Activated CD4-positive, alpha-beta T cell treated with anti-CD3 and anti-CD28 coated beads for 24 hours (primary cell): Measurements from ENCODE around the gene USP20.
"Not testable (repeated sequence)": the region's sequence is repeated elsewhere in the genome, so short reads cannot be mapped to it uniquely, and the experiment has no call there.

Experiments
- DNase-seq, 2 donors: peaks; one replicate each; pipeline ENCODE4 v3.0.0-alpha.2; 2020; ENCODE audit warnings: low read depth in 2 of 2

Gene USP20

GRCh38 chr9:129889941-129890717, 54.9 kb downstream of the USP20 start:
- DNase-seq, result peak; percentile 63 to 72

GRCh38 chr9:129890718-129891299, 55.6 kb downstream of the USP20 start:
- DNase-seq, result not testable (repeated sequence)

GRCh38 chr9:129891569-129891968, 56.3 kb downstream of the USP20 start:
- DNase-seq, result no peak

GRCh38 chr9:129894120-129894823, 59.0 kb downstream of the USP20 start:
- DNase-seq, result no peak

GRCh38 chr9:129895376-129896268, 60.4 kb downstream of the USP20 start:
- DNase-seq, result no peak

GRCh38 chr9:129897263-129897662, 62.0 kb downstream of the USP20 start:
- DNase-seq, result no peak

GRCh38 chr9:129898185-129898584, 62.9 kb downstream of the USP20 start:
- DNase-seq, result no peak

GRCh38 chr9:129899620-129900019, 64.4 kb downstream of the USP20 start:
- no peak for DNase-seq

- no peak for DNase-seq
Observed at GRCh38 chr9:129900263-129901027, 65.2 kb downstream of the USP20 start.

- no peak for DNase-seq
Observed at GRCh38 chr9:129901993-129902739, 66.9 kb downstream of the USP20 start.

GRCh38 chr9:129902740-129903134, 67.5 kb downstream of the USP20 start:
- no peak for DNase-seq

- DNase-seq, result no peak
Observed at GRCh38 chr9:129904734-129905133, 69.5 kb downstream of the USP20 start.

GRCh38 chr9:129906298-129906697, 71.0 kb downstream of the USP20 start:
- DNase-seq, result no peak

- no peak for DNase-seq
Observed at GRCh38 chr9:129907201-129907600, 71.9 kb downstream of the USP20 start.

- DNase-seq, result no peak
Observed at GRCh38 chr9:129908906-129909305, 73.6 kb downstream of the USP20 start.

GRCh38 chr9:129909851-129910250, 74.6 kb downstream of the USP20 start:
- no peak for DNase-seq

GRCh38 chr9:129910628-129911567, 75.6 kb downstream of the USP20 start:
- no peak for DNase-seq

GRCh38 chr9:129914051-129914450, 78.8 kb downstream of the USP20 start:
- DNase-seq, result no peak

GRCh38 chr9:129916707-129917106, 81.4 kb downstream of the USP20 start:
- DNase-seq, result no peak
